GM19240 (cell line): ENCODE results near the gene KCNG2.

Experiments
- DNase-seq: peaks from one replicate; pipeline ENCODE4 v3.0.0; 2011; ENCODE audit warnings: low spot score; ENCODE audit not compliant: insufficient read length

The KCNG2 gene

DNA sequence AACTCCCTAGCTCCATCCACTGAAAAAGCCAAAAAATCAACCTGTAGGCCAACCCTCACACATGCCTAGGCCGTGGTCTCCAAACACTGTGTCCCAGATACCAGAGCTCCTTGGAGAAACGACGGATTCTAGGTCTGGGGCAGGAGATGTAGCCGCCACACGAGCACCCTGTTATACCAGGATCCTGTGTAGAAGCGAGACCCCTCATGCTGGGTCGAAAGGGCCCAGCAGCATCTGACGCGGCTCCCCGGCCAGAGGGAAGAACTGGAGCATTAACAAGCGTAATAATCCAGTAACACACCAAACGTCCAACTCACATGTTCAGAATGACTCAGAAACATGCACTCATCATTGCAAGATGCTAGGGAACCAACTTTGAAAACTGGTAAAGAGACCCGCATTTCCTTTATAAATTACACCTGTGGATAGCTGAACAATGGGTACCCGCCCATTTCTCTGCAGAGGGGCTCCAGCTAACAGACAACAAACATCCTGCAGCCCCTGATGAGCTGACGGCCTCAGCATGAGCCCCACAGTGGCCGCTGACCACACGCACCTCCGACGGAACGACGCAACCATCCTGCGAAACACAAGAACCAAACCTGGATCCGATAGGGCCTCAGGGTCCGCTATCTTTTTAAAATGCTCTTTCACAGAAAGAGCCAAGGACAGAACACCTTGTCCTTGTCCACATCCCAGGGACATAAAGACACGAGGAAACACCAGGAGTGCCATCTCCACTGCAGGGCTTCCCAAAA is 139.5 kb downstream of the KCNG2 start:
- no peak for DNase-seq

GRCh38 chr18:79938196-79938595 is 140.5 kb downstream of the KCNG2 start:
- no peak for DNase-seq

DNA sequence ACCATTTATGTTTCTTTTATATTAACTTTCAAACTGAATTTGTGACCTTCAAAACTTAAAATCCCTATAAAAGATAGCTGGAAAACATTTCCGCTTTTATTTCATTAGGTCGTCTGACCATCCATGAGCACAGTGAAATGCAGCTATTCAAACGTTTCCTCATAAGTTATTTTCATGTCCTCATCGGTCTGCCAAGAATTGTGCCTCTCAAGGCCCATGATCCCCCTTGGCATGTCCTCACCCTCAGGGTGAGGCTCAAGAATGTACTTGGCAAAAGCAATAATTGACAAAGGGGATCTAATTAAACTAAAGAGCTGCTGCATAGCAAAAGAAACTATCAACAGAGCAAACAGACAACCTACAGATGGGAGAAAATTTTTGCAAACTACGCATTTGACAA is 141.4 kb downstream of the KCNG2 start:
- no peak for DNase-seq

- no peak for DNase-seq
Measured at GRCh38 chr18:79940126-79940813, 142.5 kb downstream of the KCNG2 start.

GRCh38 chr18:79940814-79941472 is 143.2 kb downstream of the KCNG2 start:
- DNase-seq = no peak

GRCh38 chr18:79941473-79942119 is 143.9 kb downstream of the KCNG2 start:
- DNase-seq = no peak

GRCh38 chr18:79942211-79942610 is 144.5 kb downstream of the KCNG2 start:
- no peak for DNase-seq

DNA sequence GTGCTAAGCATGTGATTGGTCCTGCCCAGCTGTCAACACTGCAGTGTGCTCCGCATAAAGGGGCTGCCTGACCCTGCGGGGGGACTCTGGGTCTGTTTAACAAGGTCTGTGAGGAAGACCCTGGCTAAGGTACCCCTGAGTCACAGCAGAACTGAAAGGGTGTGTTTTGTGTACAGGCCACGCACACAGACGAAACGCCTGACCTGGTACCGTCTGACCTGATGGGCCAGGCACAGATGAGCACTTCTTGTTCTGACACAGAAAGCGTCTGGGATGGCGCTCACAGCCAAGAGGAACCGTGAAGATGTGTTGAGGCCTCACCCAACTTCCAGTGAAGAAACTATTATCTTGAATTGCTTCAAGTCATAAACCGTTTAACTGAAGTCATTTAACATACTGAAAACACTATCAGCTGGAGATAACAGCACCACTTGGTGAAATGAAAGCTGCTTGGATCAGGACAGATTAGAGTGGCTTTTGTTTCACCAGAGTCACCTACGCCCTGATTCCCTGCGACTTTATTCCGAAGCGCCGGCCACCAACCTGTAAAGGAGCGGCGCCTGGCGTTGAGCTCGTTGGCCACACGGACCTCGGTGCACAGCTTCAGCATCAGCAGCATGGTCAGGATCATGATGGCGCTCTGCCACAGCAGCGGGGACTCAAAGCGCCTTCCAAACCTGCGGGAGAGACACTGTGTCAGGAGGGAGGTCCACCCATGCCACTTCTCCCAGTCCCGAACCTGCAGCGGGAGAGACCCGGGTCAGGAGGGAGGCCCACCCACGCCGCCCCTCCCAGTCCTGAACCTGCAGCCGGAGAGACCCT is 145.3 kb downstream of the KCNG2 start:
- DNase-seq = no peak

GRCh38 chr18:79943608-79944125 is 145.9 kb downstream of the KCNG2 start:
- no peak for DNase-seq

GRCh38 chr18:79944126-79944731 is 146.5 kb downstream of the KCNG2 start:
- DNase-seq = no peak

DNA sequence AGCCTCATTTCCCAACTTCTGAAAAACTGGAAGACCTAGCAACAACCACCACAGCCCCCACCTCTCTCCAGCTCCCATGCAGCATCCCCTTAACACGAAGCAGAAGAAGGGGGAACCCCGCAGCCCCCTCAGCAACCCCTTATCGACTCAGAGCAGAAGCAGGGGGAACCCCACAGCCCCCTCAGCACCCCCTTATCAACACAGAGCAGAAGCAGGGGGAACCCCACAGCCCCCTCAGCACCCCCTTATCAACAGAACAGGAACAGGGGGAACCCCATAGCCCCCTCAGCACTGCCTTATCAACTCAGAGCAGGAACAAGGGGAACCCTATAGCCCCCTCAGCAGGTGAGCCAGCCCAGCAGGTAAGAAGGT is 147.0 kb downstream of the KCNG2 start:
- DNase-seq = no peak

GRCh38 chr18:79945118-79946042 is 147.6 kb downstream of the KCNG2 start:
- DNase-seq = no peak

DNA sequence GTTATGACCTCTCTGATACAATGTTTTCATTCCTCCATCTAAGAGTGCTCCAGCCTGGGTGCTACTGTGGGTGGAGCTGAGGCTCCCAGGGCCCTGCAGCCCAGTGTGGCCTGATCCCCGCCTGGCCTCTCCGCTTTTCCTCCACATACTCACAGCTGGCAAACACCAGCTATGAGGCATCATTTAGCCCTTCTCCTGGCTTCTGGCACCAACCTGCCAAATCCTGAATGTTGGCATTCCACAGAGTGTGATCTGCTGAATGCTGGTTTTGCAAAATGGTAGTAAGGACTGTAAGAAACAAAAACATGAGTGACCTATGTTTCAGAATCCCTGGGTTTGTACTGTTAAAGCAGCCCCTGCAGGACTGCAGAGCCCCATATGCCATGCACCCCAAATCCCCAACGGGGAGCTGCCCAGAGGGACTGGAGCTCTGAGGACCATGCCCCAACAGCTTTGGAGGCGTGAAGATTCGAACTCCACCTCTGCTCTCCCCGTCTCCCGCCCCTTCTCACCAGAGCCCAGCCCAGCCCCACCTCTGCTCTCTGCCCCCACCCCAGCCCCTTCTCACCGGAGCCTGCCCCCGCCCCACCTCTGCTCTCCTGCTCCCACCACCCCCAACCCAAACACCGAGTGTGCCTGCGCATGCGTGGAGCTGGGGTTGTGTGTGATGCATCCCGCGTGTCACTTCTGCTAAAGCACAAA is 149.5 kb downstream of the KCNG2 start:
- DNase-seq = no peak

GRCh38 chr18:79947881-79948610 is 150.3 kb downstream of the KCNG2 start:
- no peak for DNase-seq

DNA sequence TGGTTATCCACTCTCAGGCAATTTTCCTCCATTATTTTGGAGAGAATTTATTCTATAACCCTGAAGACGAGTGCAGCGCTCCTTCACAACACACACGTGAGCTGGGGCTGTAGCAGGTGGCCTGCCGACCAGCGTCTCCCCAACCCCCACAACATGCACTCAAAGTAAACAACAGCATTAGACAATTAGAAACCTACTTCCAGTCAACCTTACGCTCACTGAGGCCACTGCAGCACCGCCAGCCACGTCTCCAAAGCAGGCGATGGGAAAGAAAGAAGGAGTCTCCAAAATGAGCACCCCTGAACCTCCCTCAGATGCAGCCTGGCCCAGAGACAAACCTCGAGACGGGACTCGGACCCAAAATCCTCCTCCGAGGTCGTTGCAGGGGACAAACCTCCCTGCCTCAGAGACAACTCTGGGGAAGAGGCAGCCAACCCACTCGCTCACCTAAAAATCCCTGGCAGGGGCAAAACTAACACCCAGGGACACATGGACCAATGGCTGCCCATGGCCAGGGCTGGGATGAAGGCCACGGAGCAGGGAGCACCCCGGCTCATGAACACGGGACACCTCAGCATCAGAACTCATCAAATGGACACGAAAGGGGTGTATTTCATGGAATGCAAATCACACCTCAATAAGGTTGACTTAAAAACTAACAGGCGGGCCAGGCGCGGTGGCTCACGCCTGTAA is 151.1 kb downstream of the KCNG2 start:
- DNase-seq = no peak
